GM12878 (cell line): ENCODE data around the gene AFAP1. TPM values are rescaled to one million over a fixed set of nuclear protein-coding genes. Genes with fewer than 3 reads are reported as not detected.

Source experiments
- ATAC-seq: fragments of 200-7000 bp; cut with Tn5 transposase; 3 replicates; pipeline ENCODE4 v1.9.1; 2020; ENCODE audit warnings: mild to moderate bottlenecking, moderate library complexity
- BruUV-seq: library from RNA; stranded (reverse); fragments of 400-500 nt; replicated peaks from 2 replicates; lab custom pipeline; 2021; lab: Mats Ljungman, UMichigan
- CTCF ChIA-PET: fragments of 300-600 bp; sonication (Branson Sonifier 250); formaldehyde crosslinking; extraction: SDS; loops from one replicate; lab custom pipeline; 2021; ENCODE audit warnings: inconsistent platforms; lab: Yijun Ruan, JAX
- POLR2A ChIA-PET: fragments of 350-600 bp; formaldehyde crosslinking; extraction: SDS; loops from one replicate; lab custom pipeline; 2021; ENCODE audit warnings: inconsistent platforms; lab: Charles Lee
- RAD21 ChIA-PET: fragments of 300-600 bp; sonication (Branson Sonifier 250); formaldehyde crosslinking; loops from one replicate; lab custom pipeline; 2023; ENCODE audit warnings: antibody characterized with exemption; ENCODE audit not compliant: unreplicated experiment; lab: Charles Lee
- SMC1A ChIA-PET: fragments of 300-600 bp; sonication (Branson Sonifier 250); formaldehyde crosslinking; loops from one replicate; lab custom pipeline; 2023; ENCODE audit not compliant: unreplicated experiment, uncharacterized antibody; lab: Charles Lee
- DNase-seq: peaks from one replicate; pipeline ENCODE4 v3.0.0-alpha.2; 2011; ENCODE audit warnings: low read depth, low spot score
- FAIRE-seq: peaks from 3 replicates; lab custom pipeline; 2011; peaks lifted over from hg19 to GRCh38; lab: Jason Lieb, UNC
- H2AFZ ChIP-seq: 2 replicates; pipeline ENCODE4 v1.6.0; 2011; ENCODE audit warnings: low read depth, low read length, control low read depth; ENCODE audit not compliant: control insufficient read depth
- H3K27ac ChIP-seq: 2 replicates; pipeline ENCODE4 v1.5.1; 2011; ENCODE audit warnings: control low read depth; ENCODE audit not compliant: control insufficient read depth, insufficient read depth
- H3K27me3 ChIP-seq, 2 experiments: replicated peaks in 1 of 2; 2 replicates each; pipeline versions ENCODE4 v1.6.0 to v1.6.1; 2011; ENCODE audit warnings: low read length in 1 of 2; ENCODE audit not compliant: control insufficient read depth in 2 of 2, insufficient read depth in 2 of 2
- H3K36me3 ChIP-seq, 2 experiments: 2 replicates each; pipeline ENCODE4 v1.5.1; 2011; ENCODE audit warnings: low read length in 1 of 2; ENCODE audit not compliant: control insufficient read depth in 2 of 2, insufficient read depth in 2 of 2
- H3K4me1 ChIP-seq: 2 replicates; pipeline ENCODE4 v1.6.1; 2011; ENCODE audit warnings: mild to moderate bottlenecking, low read length, moderate library complexity, mixed read lengths; ENCODE audit not compliant: control insufficient read depth, insufficient read depth
- H3K4me2 ChIP-seq: 2 replicates; pipeline ENCODE4 v1.6.0; 2011; ENCODE audit warnings: control low read depth; ENCODE audit not compliant: control insufficient read depth, insufficient read depth
- H3K4me3 ChIP-seq: fragments of 200-600 bp; sonication (generic); 2 replicates; pipeline ENCODE4 v1.5.1; 2016
- H3K79me2 ChIP-seq: 2 replicates; pipeline ENCODE4 v1.6.0; 2011; ENCODE audit warnings: low read length; ENCODE audit not compliant: control insufficient read depth, insufficient read depth
- H3K9ac ChIP-seq: 2 replicates; pipeline ENCODE4 v1.8.0; 2011; ENCODE audit warnings: low read length, control low read depth, mixed read lengths; ENCODE audit not compliant: control insufficient read depth, insufficient read depth
- H3K9me3 ChIP-seq: replicated peaks from 3 replicates; pipeline ENCODE4 v1.5.1; 2011; ENCODE audit warnings: mild to moderate bottlenecking, low read length; ENCODE audit not compliant: control insufficient read depth, insufficient read depth
- H4K20me1 ChIP-seq: 2 replicates; pipeline ENCODE4 v1.6.0; 2011; ENCODE audit not compliant: control insufficient read depth, insufficient read depth
- BCL3 ChIP-seq: IDR thresholded peaks from 2 replicates; pipeline ENCODE4 v1.6.1; 2011; ENCODE audit warnings: borderline replicate concordance, low read depth, mild to moderate bottlenecking, moderate library complexity, low read length; ENCODE audit not compliant: insufficient read depth, poor library complexity, severe bottlenecking
- CEBPB ChIP-seq, 2 experiments: fragments of 150-350 bp in 1 of 2; IDR thresholded peaks; 2 replicates each; pipeline ENCODE4 v1.6.1; 2012 to 2014; ENCODE audit warnings: low read depth in 2 of 2, low read length in 2 of 2, borderline replicate concordance in 1 of 2, inconsistent platforms in 1 of 2
- DPF2 ChIP-seq: fragments of 450-650 bp; IDR thresholded peaks from 2 replicates; pipeline ENCODE4 v1.6.1; 2017; ENCODE audit warnings: mild to moderate bottlenecking
- HDAC6 ChIP-seq: fragments of 200-600 bp; sonication (generic); IDR thresholded peaks from one replicate; pipeline ENCODE4 v1.8.0; 2017; ENCODE audit warnings: antibody characterized with exemption; ENCODE audit not compliant: unreplicated experiment
- NFYB ChIP-seq: IDR thresholded peaks from 2 replicates; pipeline ENCODE4 v1.6.1; 2011; ENCODE audit warnings: low read depth, mild to moderate bottlenecking, low read length, improper control_type of control experiment, moderate library complexity; ENCODE audit not compliant: insufficient read depth
- PKNOX1 ChIP-seq: fragments of 450-650 bp; IDR thresholded peaks from 2 replicates; pipeline ENCODE4 v1.6.1; 2016; ENCODE audit warnings: mild to moderate bottlenecking
- RBBP5 ChIP-seq: fragments of 200-600 bp; sonication (generic); conservative IDR thresholded peaks from 2 replicates; pipeline ENCODE4 v1.6.1; 2016
- SREBF2 ChIP-seq: IDR thresholded peaks from 2 replicates; pipeline ENCODE4 v1.6.1; 2012; ENCODE audit warnings: mild to moderate bottlenecking, low read length
- ZBTB40 ChIP-seq: fragments of 450-650 bp; IDR thresholded peaks from 2 replicates; pipeline ENCODE4 v1.6.1; 2016; ENCODE audit warnings: mild to moderate bottlenecking, moderate library complexity, borderline replicate concordance
- ZSCAN29 ChIP-seq: fragments of 450-650 bp; IDR thresholded peaks from 2 replicates; pipeline ENCODE4 v1.6.1; 2017; ENCODE audit warnings: mild to moderate bottlenecking, moderate library complexity
- WGBS: methylation state at CpG from one replicate; pipeline ENCODE4 v1.1.6; 2016; ENCODE audit warnings: low lambda C conversion rate; ENCODE audit not compliant: insufficient replicate concordance, insufficient coverage; ENCODE audit errors: missing lambda C conversion rate; 5-methylcytosine and 5-hydroxymethylcytosine counted together
- in situ Hi-C: fragments of 300-500 bp; cut with MboI; formaldehyde crosslinking; loops from 9 replicates; pipeline ENCODE4 v1.14.3; 2018; ENCODE audit warnings: mixed read lengths
- intact Hi-C: fragments of 100-400 bp; cut with micrococcal nuclease; formaldehyde crosslinking; loops from one replicate; pipeline ENCODE4 v1.14.2; 2022; ENCODE audit not compliant: unreplicated experiment
- polyA plus RNA-seq, 11 experiments: library from polyadenylated mRNA; depleted of rRNA in 4 of 11; unstranded in 6 of 11; stranded (reverse) in 5 of 11; fragments of >200 nt; fragmentation: Nextera tagmentation in 4 of 11; fragmentation: Illumina TruSeq in 1 of 11; extraction: Ambion mirVana in 4 of 11; extraction: Trizol in 1 of 11; gene quantifications; 1 replicate in 1 of 11; 2 replicates in 10 of 11; pipeline versions ENCODE4 v1.2.1 to v1.2.3, GENCODE V29; 2011 to 2016; ENCODE audit warnings: inconsistent platforms in 2 of 11, missing spikeins in 2 of 11, low read depth in 1 of 11
- total RNA-seq, 4 experiments: library from RNA; depleted of rRNA in 3 of 4; stranded (reverse); fragments of >200 nt in 3 of 4; fragmentation: Illumina TruSeq in 1 of 4; extraction: Trizol in 1 of 4; gene quantifications; 2 replicates each; pipeline versions ENCODE4 v1.2.1 to v1.2.3, GENCODE V29; 2013 to 2021
- TF ChIP-seq, protein P1 (sequence below): fragments of 450-650 bp; IDR thresholded peaks from 2 replicates; pipeline ENCODE4 v1.6.1; 2017; ENCODE audit warnings: mild to moderate bottlenecking, low read depth, inconsistent platforms; ENCODE audit not compliant: poor library complexity, severe bottlenecking
- TF ChIP-seq, protein P2 (sequence below): IDR thresholded peaks from 2 replicates; pipeline ENCODE4 v1.6.1; 2011; ENCODE audit warnings: low read depth, mild to moderate bottlenecking, low read length, moderate library complexity, borderline replicate concordance; ENCODE audit errors: extremely low read depth

The AFAP1 gene
- total and polyA plus RNA-seq, 10 of the 15 experiments (the other 5 are each of a cell fraction or from before 2014, with no cell fraction given) = 0.02 to 0.23 (median 0.09) TPM; not detected in 1

- no peak for ATAC-seq
- H3K27ac ChIP-seq = no peak overlapping the region
- no TSS peak for BruUV-seq
- RAD21 ChIA-PET = no interaction called here
- no peaks in the 10 kb centered on the region for H3K9me3 ChIP-seq
- H3K4me3 ChIP-seq = no peak overlapping the region
- TF ChIP-seq PKNOX1 (no peak), ZBTB40 (no peak), HDAC6 (no peak), CEBPB (IDR thresholded peaks at IDR 0.05; ENCODE audit: borderline replicate concordance in 1 of 2, low read depth in 2 of 2, low read length in 2 of 2) (no peak), DPF2 (no peak), SREBF2 (no peak), RBBP5 (no peak), BCL3 (no peak), ZSCAN29 (no peak), NFYB (no peak)
- TF ChIP-seq, protein P1, sequence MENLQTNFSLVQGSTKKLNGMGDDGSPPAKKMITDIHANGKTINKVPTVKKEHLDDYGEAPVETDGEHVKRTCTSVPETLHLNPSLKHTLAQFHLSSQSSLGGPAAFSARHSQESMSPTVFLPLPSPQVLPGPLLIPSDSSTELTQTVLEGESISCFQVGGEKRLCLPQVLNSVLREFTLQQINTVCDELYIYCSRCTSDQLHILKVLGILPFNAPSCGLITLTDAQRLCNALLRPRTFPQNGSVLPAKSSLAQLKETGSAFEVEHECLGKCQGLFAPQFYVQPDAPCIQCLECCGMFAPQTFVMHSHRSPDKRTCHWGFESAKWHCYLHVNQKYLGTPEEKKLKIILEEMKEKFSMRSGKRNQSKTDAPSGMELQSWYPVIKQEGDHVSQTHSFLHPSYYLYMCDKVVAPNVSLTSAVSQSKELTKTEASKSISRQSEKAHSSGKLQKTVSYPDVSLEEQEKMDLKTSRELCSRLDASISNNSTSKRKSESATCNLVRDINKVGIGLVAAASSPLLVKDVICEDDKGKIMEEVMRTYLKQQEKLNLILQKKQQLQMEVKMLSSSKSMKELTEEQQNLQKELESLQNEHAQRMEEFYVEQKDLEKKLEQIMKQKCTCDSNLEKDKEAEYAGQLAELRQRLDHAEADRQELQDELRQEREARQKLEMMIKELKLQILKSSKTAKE = no peak
- TF ChIP-seq, protein P2, sequence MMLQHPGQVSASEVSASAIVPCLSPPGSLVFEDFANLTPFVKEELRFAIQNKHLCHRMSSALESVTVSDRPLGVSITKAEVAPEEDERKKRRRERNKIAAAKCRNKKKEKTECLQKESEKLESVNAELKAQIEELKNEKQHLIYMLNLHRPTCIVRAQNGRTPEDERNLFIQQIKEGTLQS = no peak
- TF ChIP-seq, all 136 proteins: peak for 0
- FAIRE-seq (no peak), DNase-seq (no peak)
- Histone ChIP-seq H3K36me3 (no peaks in the 10 kb centered on the region), H3K27me3 (no peaks in the 10 kb centered on the region; a peak in 1 of 4 replicates), H4K20me1 (no peaks in the 10 kb centered on the region), H3K79me2 (no peaks in the 10 kb centered on the region), H3K4me2 (no peak overlapping the region), H3K4me1 (peaks cover 21% of the 10 kb centered on the region), H2AFZ (no peak overlapping the region), H3K9ac (no peak overlapping the region)
- in situ Hi-C loops = no loop called here
- ChIA-PET CTCF (interaction anchor here (1.6 to 2.0 kb wide), 2 partner anchors 12 to 172 kb away, joined by 4 to 10 read pairs; no protein-coding TSS in a partner anchor), SMC1A (no interaction called here), POLR2A (no interaction called here)
- intact Hi-C loops = no loop called here
- WGBS = 11% methylated on average over 1 of the region's 1 CpG
Measured at GRCh38 chr4:7974425-7974824, 34.8 kb upstream of the AFAP1 start.
